Karpas-422 (cell line): ENCODE results near the gene MAX. TPM values are rescaled to one million over a fixed set of nuclear protein-coding genes. Genes with fewer than 3 reads are reported as not detected.

Experiments
- DNase-seq: peaks from one replicate; pipeline ENCODE4 v3.0.0-alpha.2; 2015
- H2AFZ ChIP-seq: fragments of 200-600 bp; sonication (generic); 2 replicates; pipeline ENCODE4 v1.6.1; 2014; ENCODE audit warnings: antibody characterized with exemption, low read length, mixed read lengths
- H3K27ac ChIP-seq: fragments of 200-600 bp; sonication (generic); 2 replicates; pipeline ENCODE4 v1.5.1; 2014; ENCODE audit warnings: mild to moderate bottlenecking, low read length, moderate library complexity
- H3K27me3 ChIP-seq: fragments of 200-600 bp; sonication (generic); 2 replicates; pipeline ENCODE4 v1.6.1; 2014; ENCODE audit warnings: low read length, mixed read lengths
- H3K36me3 ChIP-seq: fragments of 200-600 bp; sonication (generic); 2 replicates; pipeline ENCODE4 v1.6.1; 2014; ENCODE audit warnings: low read length, mixed read lengths; ENCODE audit not compliant: insufficient read depth
- H3K4me1 ChIP-seq: fragments of 200-600 bp; sonication (generic); 2 replicates; pipeline ENCODE4 v1.6.1; 2014; ENCODE audit warnings: mild to moderate bottlenecking, low read length, mixed read lengths
- H3K4me2 ChIP-seq: fragments of 200-600 bp; sonication (generic); 2 replicates; pipeline ENCODE4 v1.6.1; 2014; ENCODE audit warnings: low read length, low read depth, mild to moderate bottlenecking; ENCODE audit not compliant: poor library complexity, severe bottlenecking
- H3K4me3 ChIP-seq: fragments of 200-600 bp; sonication (generic); 2 replicates; pipeline ENCODE4 v1.5.1; 2014; ENCODE audit warnings: mild to moderate bottlenecking, antibody characterized with exemption, low read length, mixed read lengths
- H3K79me2 ChIP-seq: fragments of 200-600 bp; sonication (generic); 2 replicates; pipeline ENCODE4 v1.6.1; 2014; ENCODE audit warnings: mild to moderate bottlenecking, low read length, mixed read lengths
- H3K9ac ChIP-seq: fragments of 200-600 bp; sonication (generic); 2 replicates; pipeline ENCODE4 v1.6.0; 2014; ENCODE audit warnings: low read length
- H3K9me2 ChIP-seq: fragments of 200-600 bp; sonication (generic), shearing (Covaris generic); replicated peaks from 2 replicates; pipeline ENCODE4 v1.6.0; 2014; ENCODE audit warnings: mild to moderate bottlenecking, low read length, moderate library complexity; ENCODE audit not compliant: insufficient read depth
- H3K9me3 ChIP-seq: fragments of 300-700, 200-600 bp; sonication (generic); 2 replicates; pipeline ENCODE4 v1.6.1; 2014; ENCODE audit warnings: low read length, mixed read lengths
- H4K20me1 ChIP-seq: fragments of 200-600 bp; sonication (generic); 2 replicates; pipeline ENCODE4 v1.6.1; 2014; ENCODE audit warnings: mild to moderate bottlenecking, antibody characterized with exemption, low read length, low read depth; ENCODE audit not compliant: insufficient read depth
- total RNA-seq: library from RNA; depleted of rRNA; stranded (reverse); fragments of >200 nt; shearing (Covaris generic); gene quantifications from 2 replicates; pipeline ENCODE4 v1.2.3, GENCODE V29; 2014; ENCODE audit warnings: low replicate concordance; rRNA removed

The MAX gene
- total RNA-seq = 107 and 124 TPM in 2 replicates

- H4K20me1 ChIP-seq = no peaks in the 10 kb centered on the region
- H3K4me2 ChIP-seq = peak within 1 kb of the TSS; percentile 98
- H3K9me3 ChIP-seq = no peaks in the 10 kb centered on the region
- H3K9me2 ChIP-seq = no peaks in the 10 kb centered on the region
- peaks cover 41% of the 10 kb centered on the region for H3K4me1 ChIP-seq
- peak; percentile 100 for DNase-seq
- H3K27me3 ChIP-seq = no peaks in the 10 kb centered on the region
- H3K79me2 ChIP-seq = peaks cover 45% of the 10 kb centered on the region
- H2AFZ ChIP-seq = peak within 1 kb of the TSS; percentile 80
- peak within 1 kb of the TSS; percentile 68 for H3K27ac ChIP-seq
- peak within 1 kb of the TSS; percentile 95 for H3K9ac ChIP-seq
- H3K4me3 ChIP-seq = peak within 1 kb of the TSS; percentile 89
- peaks cover 18% of the 10 kb centered on the region; the same call in 1 of the 2 replicates for H3K36me3 ChIP-seq
These were observed at the start of gene MAX for GRCh38 chr14:65102441-65103149. Gene MAX, minus strand, starts transcription at chr14:65102517. Its CDS starts 178 bp downstream, at chr14:65102339.

DNA sequence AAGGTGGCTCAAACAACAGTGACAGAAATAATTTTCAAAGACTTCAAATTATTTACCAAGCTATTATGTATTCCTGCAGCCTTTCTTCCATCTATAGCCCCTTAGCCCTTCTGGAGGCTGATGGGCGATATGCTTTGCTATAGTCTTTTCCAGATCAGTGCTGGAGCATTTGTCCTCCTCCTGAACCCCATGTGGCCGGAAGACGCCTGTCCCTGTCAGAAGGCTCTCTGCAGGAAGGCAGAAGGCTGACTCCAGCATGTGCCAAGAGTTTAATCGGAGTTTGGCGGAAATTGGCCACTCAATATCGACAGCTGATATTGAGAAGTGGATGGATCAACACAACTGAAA lies 49.3 kb upstream of the MAX start:
- no peaks in the 10 kb centered on the region for H3K79me2 ChIP-seq
- no peak overlapping the region for H3K4me3 ChIP-seq
- no peaks in the 10 kb centered on the region for H3K27me3 ChIP-seq
- DNase-seq = no peak
- H3K36me3 ChIP-seq = no peaks in the 10 kb centered on the region
- no peak overlapping the region for H3K27ac ChIP-seq
- H4K20me1 ChIP-seq = no peaks in the 10 kb centered on the region
- no peaks in the 10 kb centered on the region for H3K9me3 ChIP-seq
- no peak overlapping the region for H2AFZ ChIP-seq
- peaks cover 8% of the 10 kb centered on the region for H3K4me1 ChIP-seq
- no peak overlapping the region for H3K9ac ChIP-seq
- no peak overlapping the region for H3K4me2 ChIP-seq
- H3K9me2 ChIP-seq = no peaks in the 10 kb centered on the region

DNA sequence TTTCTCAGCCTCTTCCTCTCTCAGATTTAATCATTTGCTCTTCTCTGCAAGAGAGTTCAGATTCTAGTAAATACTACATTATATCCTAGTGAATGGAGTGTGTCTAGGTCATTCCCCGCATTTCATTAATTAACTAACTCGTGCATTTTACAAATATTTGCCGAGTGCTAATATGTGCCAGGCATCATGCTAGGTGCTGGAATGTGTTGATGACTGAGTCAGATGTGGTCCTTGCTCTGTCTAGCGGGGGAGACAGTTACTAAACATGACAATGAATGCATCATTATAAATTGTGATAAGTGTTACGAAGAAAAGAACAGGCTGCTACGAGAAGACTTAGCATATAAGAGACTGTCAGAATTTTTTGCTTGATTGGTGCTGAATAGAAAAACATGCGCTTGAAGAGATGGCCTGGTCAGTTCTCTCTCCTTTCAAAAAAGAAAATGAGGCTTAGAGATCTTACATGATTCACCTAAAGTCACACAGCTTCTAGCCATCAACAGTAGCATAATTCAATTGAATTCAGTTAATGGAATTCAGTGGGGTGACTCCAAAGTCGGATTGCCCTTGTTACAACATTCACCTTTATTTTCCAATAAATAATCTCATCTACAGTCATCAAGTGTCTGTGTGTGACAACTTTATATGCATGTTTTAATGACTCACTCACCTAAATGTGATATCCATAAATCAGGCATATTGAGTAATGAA lies 48.7 kb upstream of the MAX start:
- Histone ChIP-seq H3K9me2 (no peaks in the 10 kb centered on the region), H3K79me2 (no peaks in the 10 kb centered on the region)

GRCh38 chr14:65149116-65149515 lies 46.8 kb upstream of the MAX start:
- H3K9me3 ChIP-seq = no peaks in the 10 kb centered on the region
- no peaks in the 10 kb centered on the region for H3K79me2 ChIP-seq
- H3K9me2 ChIP-seq = no peaks in the 10 kb centered on the region
- no peak overlapping the region for H3K27ac ChIP-seq
- no peaks in the 10 kb centered on the region for H3K4me1 ChIP-seq
- no peaks in the 10 kb centered on the region for H4K20me1 ChIP-seq
- no peak overlapping the region for H3K4me3 ChIP-seq
- no peaks in the 10 kb centered on the region for H3K36me3 ChIP-seq
- H2AFZ ChIP-seq = no peak overlapping the region
- no peak overlapping the region for H3K4me2 ChIP-seq
- H3K27me3 ChIP-seq = no peaks in the 10 kb centered on the region; the same call in 1 of the 2 replicates
- H3K9ac ChIP-seq = no peak overlapping the region
- no peak for DNase-seq

More for the DNA sequence above, 48.7 kb upstream of the MAX start:
- no peak overlapping the region for H2AFZ ChIP-seq
- no peaks in the 10 kb centered on the region for H3K9me3 ChIP-seq
- no peaks in the 10 kb centered on the region for H4K20me1 ChIP-seq
- H3K4me1 ChIP-seq = peaks cover 3% of the 10 kb centered on the region
- H3K36me3 ChIP-seq = no peaks in the 10 kb centered on the region
- no peak overlapping the region for H3K27ac ChIP-seq
- H3K4me2 ChIP-seq = no peak overlapping the region
- no peak overlapping the region for H3K4me3 ChIP-seq
- H3K9ac ChIP-seq = no peak overlapping the region
- no peak for DNase-seq
- H3K27me3 ChIP-seq = no peaks in the 10 kb centered on the region

- no peaks in the 10 kb centered on the region for H3K9me2 ChIP-seq
- H3K79me2 ChIP-seq = no peaks in the 10 kb centered on the region
- no peak for DNase-seq
- no peaks in the 10 kb centered on the region; the same call in 1 of the 2 replicates for H3K27me3 ChIP-seq
- no peaks in the 10 kb centered on the region for H3K9me3 ChIP-seq
- no peak overlapping the region for H3K9ac ChIP-seq
- no peak overlapping the region for H3K4me3 ChIP-seq
- H3K36me3 ChIP-seq = no peaks in the 10 kb centered on the region
- no peak overlapping the region for H2AFZ ChIP-seq
- no peaks in the 10 kb centered on the region for H4K20me1 ChIP-seq
- H3K4me2 ChIP-seq = no peak overlapping the region
- H3K4me1 ChIP-seq = no peaks in the 10 kb centered on the region
- no peak overlapping the region for H3K27ac ChIP-seq
These were observed 41.9 kb upstream of the MAX start for GRCh38 chr14:65144170-65144569.

GRCh38 chr14:65142914-65143625 lies 40.8 kb upstream of the MAX start:
- Histone ChIP-seq H3K36me3 (no peaks in the 10 kb centered on the region), H3K27ac (no peak overlapping the region), H4K20me1 (no peaks in the 10 kb centered on the region), H3K27me3 (no peaks in the 10 kb centered on the region; the same call in 1 of the 2 replicates), H3K9me2 (no peaks in the 10 kb centered on the region), H3K9me3 (no peaks in the 10 kb centered on the region), H3K79me2 (no peaks in the 10 kb centered on the region), H3K9ac (no peak overlapping the region), H3K4me1 (no peaks in the 10 kb centered on the region), H3K4me3 (no peak overlapping the region), H2AFZ (no peak overlapping the region), H3K4me2 (no peak overlapping the region)
- DNase-seq = no peak

DNA sequence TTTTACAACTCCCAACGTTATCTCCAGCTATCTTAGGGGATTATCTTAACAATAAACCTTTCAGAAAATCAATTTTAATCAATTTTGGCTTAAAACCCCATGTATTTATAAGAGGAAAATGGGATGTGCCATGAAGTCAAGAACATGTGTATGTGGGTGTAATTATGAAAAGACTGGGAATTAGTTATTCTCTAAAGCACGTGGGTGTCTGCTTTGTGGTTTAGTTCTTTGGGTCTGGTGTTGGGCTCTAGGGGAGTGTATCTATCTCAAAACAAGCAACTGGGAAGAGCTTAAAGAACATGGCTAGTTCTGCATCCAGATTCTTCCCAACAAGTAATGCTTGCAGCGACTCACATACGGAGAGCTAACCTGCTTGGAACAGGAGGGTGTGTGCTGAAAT lies 40.1 kb upstream of the MAX start:
- H3K4me1 ChIP-seq = no peaks in the 10 kb centered on the region
- H3K36me3 ChIP-seq = no peaks in the 10 kb centered on the region
- H3K27me3 ChIP-seq = no peaks in the 10 kb centered on the region; the same call in 1 of the 2 replicates
- H3K9ac ChIP-seq = no peak overlapping the region
- no peaks in the 10 kb centered on the region for H4K20me1 ChIP-seq
- DNase-seq = no peak
- no peak overlapping the region for H3K4me3 ChIP-seq
- no peak overlapping the region for H2AFZ ChIP-seq
- H3K79me2 ChIP-seq = no peaks in the 10 kb centered on the region
- H3K9me3 ChIP-seq = no peaks in the 10 kb centered on the region
- no peaks in the 10 kb centered on the region for H3K9me2 ChIP-seq
- H3K4me2 ChIP-seq = no peak overlapping the region
- H3K27ac ChIP-seq = no peak overlapping the region

GRCh38 chr14:65141523-65141922 lies 39.2 kb upstream of the MAX start:
- no peaks in the 10 kb centered on the region; the same call in 1 of the 2 replicates for H3K27me3 ChIP-seq
- H4K20me1 ChIP-seq = no peaks in the 10 kb centered on the region
- no peak overlapping the region for H3K4me3 ChIP-seq
- H3K36me3 ChIP-seq = no peaks in the 10 kb centered on the region
- no peaks in the 10 kb centered on the region for H3K4me1 ChIP-seq
- no peaks in the 10 kb centered on the region for H3K9me3 ChIP-seq
- no peak overlapping the region for H3K27ac ChIP-seq
- DNase-seq = no peak
- no peak overlapping the region for H3K4me2 ChIP-seq
- no peak overlapping the region for H3K9ac ChIP-seq
- H3K9me2 ChIP-seq = no peaks in the 10 kb centered on the region
- no peak overlapping the region for H2AFZ ChIP-seq
- H3K79me2 ChIP-seq = no peaks in the 10 kb centered on the region
